C4-2B (cell line): Measurements from ENCODE around the gene SOD1.

Experiments used
- H3K27ac ChIP-seq: fragments of 450-650 bp; 2 replicates; pipeline ENCODE4 v1.5.1; 2017
- CTCF ChIP-seq: fragments of 450-650 bp; conservative IDR thresholded peaks from 2 replicates; pipeline ENCODE4 v1.5.1; 2017; ENCODE audit warnings: mild to moderate bottlenecking
- ZFX ChIP-seq: fragments of 450-650 bp; IDR thresholded peaks from 2 replicates; pipeline ENCODE4 v1.6.1; 2017

SOD1 gene

GRCh38 chr21:31687108-31687507, 27.6 kb downstream of the SOD1 start:
- TF ChIP-seq ZFX: no peak
- no peak for TF ChIP-seq CTCF

GRCh38 chr21:31688603-31689368, 29.3 kb downstream of the SOD1 start:
- no peak for TF ChIP-seq ZFX
- no peak for TF ChIP-seq CTCF
- no peak overlapping the region for H3K27ac ChIP-seq

More at GRCh38 chr21:31687108-31687507, 27.6 kb downstream of the SOD1 start:
- no peak overlapping the region for H3K27ac ChIP-seq

GRCh38 chr21:31693222-31693621, 33.7 kb downstream of the SOD1 start:
- TF ChIP-seq ZFX: no peak
- no peak for TF ChIP-seq CTCF
- H3K27ac ChIP-seq: no peak overlapping the region

GRCh38 chr21:31696424-31696823, 36.9 kb downstream of the SOD1 start:
- no peak overlapping the region for H3K27ac ChIP-seq
- TF ChIP-seq ZFX (no peak), CTCF (no peak)

GRCh38 chr21:31698461-31698860, 39.0 kb downstream of the SOD1 start:
- TF ChIP-seq ZFX (no peak), CTCF (no peak)
- H3K27ac ChIP-seq: no peak overlapping the region

GRCh38 chr21:31700040-31700439, 40.5 kb downstream of the SOD1 start:
- H3K27ac ChIP-seq: no peak overlapping the region
- TF ChIP-seq ZFX (no peak), CTCF (no peak)

GRCh38 chr21:31706562-31706961, 47.1 kb downstream of the SOD1 start:
- H3K27ac ChIP-seq: no peak overlapping the region
- TF ChIP-seq ZFX: no peak
- no peak for TF ChIP-seq CTCF
